GM18517 (cell line): Measurements from ENCODE around the gene TSHZ1.
"Not testable (repeated sequence)": the region's sequence is repeated elsewhere in the genome, so short reads cannot be mapped to it uniquely, and the experiment has no call there.

Experiments used
- ATAC-seq: cut with Tn5 transposase; IDR thresholded peaks from one replicate; pipeline ENCODE4 v1.9.1; 2021; ENCODE audit warnings: mild to moderate bottlenecking, moderate library complexity; ENCODE audit not compliant: unreplicated experiment

Gene TSHZ1

DNA sequence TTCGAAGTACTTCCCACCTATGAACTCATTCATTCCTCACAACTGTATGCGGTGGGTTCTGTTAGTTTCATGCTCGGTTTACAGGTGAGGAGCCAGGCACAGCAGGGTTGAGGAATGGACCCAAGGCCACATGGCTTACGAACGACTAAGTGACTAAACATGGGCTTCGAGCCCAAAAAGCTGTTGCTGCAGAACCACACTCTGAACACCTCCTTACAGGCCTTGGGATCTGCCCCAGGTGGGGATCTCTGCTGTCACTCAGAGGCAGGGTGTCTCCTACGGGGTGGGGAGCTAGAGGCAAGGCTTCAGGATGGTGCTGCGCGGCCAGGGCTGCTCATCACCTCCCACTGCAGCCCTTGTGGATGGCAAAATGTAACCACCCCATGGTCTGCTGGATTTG, 80.9 kb downstream of the TSHZ1 start:
- no peak for ATAC-seq

DNA sequence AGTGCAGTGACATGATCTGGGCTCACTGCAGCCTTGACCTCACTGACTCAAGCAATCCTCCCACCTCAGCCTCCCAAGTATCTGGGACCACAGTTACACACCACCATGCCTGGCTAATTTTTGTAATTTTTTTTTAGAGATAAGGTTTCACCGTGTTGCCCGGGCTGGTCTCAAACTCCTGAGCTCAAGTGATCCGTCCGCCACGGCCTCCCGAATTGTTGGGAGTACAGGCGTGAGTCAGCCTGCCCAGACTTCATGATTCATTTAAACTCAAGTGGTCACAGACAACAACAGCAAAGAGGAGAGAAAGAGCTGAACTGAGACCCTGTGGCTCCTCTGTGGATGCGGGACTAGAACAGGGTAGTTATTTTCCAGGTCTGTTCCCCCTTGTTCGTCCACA, 83.0 kb downstream of the TSHZ1 start:
- ATAC-seq, result no peak

DNA sequence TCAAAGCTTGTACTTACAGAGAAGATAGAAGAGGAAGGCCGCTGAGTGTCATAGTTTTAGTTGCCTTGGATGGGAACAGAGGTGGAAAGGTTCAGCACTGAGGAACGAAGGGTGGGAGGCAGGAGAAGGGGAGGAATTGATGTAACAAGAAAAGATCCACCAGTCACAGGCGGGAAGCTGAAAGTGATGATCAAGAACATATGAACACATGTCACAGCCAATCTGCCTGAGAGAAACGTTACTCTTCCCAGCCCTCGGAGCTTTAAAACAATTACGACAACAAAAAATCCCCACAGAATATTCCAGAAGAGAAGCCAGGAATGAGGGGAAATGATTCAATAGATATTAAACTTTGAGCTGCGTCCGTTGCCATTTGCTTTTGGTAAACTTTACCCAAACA, 87.1 kb downstream of the TSHZ1 start:
- no peak for ATAC-seq

DNA sequence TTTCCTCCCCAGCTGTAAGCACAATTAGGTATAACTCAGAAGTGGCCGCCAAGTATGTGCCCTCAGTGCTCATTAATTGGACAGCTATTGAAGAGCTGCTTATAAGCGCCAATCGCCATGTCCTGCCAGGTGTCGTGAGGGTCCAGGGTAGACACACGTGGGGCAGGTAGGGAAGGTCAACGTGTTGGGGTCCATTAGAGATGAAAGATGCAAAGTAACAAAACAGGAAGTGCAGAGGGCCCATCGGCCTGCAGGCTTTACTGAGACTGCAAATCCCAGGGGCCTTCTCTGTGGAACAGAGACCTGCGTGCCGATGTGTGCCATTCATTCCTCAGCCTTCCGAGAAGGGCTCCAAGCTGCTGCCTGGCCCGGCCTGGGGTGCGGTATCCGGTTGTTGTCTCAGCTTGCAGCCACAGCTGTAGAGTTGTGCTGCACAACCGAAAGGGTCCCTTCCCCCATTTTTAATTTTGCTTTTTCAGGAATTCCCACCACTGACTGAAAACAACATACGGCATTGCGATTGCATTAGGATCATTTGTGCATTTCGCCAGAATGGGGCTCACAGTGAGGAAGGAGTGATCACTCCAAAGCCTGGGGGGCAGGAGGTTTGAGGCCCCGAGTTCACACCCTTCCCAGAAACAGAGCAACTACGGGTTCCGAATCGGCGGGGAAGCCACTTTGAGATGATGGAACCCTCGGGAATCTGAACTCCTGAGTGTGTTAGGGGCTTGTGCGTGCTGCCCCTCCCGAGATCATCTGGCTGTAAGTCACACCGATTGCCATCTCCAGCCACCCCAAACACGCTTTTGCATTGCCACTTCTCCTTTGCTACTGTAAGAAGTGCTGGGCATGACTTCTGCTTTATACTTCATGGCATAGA, 94.3 kb downstream of the TSHZ1 start:
- ATAC-seq, result no peak

DNA sequence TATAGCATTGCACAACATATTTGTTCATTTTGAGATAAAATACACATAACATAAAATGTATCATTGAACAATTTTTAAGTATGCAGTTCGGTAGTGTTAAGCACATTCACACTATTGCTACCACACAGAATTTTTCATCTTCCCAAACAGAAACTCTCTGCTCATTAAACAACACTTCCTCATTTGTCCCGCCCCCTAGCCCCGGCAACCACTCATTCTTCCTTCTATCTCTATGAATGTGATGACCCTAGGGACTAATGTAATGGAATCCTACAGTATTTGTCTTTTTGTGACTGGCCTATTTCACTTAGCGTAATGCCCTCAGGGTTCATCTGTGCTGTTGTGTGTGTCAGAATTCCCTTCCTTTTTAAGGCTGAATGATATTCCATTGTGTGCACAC, 95.4 kb downstream of the TSHZ1 start:
- ATAC-seq, result no peak

DNA sequence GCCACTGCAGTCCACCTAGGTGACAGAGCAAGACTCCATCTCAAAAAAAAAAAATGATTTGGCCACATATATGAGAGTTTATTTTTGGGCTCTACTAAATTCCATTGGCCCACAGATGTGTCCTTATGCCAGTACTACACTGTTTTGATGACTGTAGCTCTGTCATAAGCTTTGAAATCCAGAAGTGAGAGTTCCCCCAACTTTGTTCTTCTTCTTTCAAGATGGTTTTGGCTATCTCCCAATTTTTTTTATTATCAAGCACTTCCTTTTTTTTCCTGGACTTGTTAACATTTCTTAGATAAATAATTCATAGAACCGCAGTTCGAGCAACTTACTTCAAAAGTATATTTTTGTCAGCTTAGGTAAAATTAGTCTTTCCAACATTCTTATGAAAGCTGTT, 96.9 kb downstream of the TSHZ1 start:
- ATAC-seq, result no peak

DNA sequence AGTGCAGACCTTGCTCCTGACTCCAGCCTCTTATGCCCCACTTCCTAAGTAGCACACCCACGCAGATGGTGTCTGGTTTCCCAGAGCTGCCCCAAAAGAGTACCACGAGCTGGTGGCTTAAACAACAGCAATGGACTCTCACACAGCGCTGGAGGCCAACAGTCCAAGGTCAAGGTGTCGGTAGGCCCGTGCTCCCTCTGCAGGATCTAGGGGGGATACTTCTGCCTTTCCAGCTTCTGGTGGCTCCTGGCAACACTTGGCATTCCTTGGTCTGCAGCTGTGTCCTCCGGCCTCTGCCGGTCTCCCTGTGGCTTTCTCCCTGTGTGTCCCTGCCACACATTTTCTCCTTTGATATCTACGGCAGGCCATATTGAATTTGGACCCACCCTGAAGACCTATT, 99.0 kb downstream of the TSHZ1 start:
- ATAC-seq, result no peak

DNA sequence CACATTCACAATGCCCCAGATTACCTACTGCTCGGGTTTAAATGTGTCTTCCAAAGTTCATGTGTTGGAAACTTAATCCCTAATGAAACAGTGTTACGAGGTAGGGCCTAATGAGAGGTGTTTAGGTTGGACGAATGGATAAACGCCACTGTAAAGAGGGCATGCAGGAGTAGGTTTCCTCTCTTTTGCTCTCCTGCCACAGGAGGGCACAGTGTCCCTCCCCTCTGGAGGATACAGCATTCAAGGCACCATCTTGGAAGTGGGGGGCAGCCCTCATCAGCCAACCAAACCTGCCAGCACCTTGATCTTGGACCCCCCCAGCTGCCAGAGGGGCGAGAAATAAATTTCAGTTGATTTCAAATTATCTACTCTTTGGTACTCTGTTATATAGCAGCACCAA, 103.5 kb downstream of the TSHZ1 start:
- ATAC-seq, result no peak

DNA sequence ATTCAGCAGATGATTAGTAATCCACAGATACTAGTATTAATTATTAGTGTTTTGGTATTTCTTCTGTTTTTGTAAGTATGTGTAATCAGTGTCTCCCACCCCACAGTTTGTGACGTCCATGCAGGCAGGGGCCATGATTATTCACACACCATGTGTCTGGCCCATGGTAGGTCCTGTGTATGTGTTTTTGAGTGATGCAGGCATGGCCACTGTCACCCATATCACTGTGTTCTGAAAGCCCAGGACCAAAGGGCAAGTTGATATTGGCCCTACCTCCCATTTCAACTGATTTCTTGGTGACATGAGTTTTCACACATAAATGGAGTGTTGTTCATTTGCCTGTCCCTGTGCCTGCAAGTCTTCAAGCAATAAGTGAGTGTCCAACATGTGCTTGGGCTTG, 104.0 kb downstream of the TSHZ1 start:
- no peak for ATAC-seq

DNA sequence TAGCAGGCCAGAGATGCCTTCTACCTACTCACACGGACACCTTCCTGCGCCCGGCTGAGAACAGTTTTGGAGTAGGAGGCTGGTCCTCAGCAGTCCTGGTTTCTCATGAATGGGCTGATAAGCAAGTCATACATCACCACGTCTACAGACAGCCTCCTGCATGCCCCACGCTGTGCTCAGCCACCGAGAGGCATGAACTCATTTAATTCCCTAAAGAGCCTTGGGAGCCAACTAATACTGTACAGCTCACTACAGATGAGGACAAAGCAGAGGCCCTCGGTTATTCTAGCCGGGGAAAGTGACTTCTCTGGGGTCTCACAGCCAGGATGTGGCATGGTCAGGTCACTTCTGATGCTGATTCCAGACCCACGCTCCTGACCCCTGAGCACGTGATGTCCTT, 105.6 kb downstream of the TSHZ1 start:
- no peak for ATAC-seq

DNA sequence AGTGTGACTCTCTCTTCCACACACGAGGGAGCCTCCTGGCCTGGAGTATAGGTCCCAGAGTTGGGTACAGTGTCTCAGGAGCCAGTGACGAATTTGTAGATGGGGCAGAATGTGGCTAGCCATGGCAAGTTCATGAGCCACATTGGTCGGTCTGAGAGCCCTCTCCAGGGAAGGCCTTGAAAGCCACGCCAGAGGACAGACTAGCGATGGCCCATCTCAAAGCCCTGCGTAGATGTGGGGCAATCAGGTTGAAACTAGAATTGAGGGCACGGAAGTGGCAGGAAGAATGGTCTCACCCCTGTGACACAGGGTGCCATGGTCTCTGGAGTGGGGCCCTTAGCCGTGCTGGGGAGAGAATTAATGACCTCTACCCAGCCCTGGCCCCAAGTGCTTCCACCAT, 106.2 kb downstream of the TSHZ1 start:
- no peak for ATAC-seq

DNA sequence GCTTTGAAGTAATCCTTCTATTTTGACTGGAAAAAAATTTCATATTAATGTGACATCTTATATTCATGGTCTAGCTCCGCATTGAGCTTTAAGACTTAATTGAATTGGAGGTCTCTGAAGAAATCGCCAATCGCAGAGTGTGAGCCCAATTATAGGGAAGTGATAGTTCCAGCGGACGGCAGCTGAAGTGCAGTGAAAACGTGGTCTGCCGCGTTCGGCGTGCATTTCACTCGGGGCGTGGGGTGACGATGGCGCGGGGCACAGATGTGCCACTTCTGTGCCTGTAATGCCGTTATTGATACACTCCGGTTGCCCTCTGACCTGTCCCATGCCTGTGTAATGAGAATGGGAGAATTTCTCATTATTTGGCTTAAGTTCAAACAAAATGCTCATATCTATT, 106.7 kb downstream of the TSHZ1 start:
- no peak for ATAC-seq

DNA sequence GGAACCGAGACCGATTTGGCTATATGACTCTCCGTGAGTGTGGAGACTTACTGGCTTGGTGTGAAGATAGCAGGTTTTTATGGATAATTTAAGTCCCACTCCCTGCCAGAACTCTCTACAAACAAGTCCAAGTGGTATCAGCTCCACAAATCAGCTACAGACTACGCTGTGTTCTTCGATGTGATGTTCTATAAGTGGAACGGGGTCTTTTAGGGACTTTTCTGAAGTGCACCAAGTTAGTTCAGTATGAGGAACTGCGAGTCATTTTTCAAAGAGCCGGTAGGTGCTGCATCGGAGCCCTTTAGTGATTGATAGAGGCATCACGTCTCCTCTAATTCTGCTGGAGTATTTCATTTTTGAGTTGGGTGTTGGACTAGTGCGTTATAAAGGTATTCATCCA, 107.1 kb downstream of the TSHZ1 start:
- no peak for ATAC-seq

DNA sequence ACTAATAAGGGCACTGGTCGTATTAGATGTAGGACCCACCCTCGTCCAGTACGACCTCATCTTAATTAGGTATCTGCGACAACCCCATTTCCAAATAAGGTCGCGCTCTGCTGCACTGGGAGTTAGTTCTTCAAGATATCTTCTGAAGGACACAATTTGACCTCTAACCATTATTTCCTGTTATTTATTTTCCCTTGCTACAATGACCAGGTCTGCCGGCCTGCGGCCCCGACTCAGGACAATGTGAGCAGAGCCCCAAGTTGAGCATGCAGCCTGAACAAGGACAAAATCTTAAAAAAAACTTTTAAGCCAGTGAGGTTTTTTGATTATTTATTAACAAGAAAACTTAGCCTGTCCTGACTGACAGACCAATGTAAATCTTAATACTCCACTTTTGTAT, 109.3 kb downstream of the TSHZ1 start:
- no peak for ATAC-seq

DNA sequence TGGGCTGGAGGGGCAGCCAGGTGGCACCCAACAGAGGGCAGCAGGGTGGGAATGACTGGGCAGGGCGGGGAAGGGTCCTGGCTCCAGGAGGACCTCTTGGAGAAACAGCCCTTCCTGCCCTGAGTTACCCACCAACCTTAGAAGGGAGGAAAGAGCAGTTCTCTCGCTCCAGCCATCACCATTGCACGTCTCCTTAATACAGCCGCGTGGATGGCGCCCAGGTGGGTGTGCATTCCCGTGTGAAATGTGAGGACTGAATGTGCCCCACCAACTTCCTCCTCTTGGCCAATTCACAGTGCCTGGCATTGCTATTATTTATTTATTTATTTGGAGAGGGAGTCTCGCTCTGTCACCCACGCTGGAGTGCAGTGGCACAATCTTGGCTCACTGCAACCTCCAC, 109.9 kb downstream of the TSHZ1 start:
- ATAC-seq, result no peak

DNA sequence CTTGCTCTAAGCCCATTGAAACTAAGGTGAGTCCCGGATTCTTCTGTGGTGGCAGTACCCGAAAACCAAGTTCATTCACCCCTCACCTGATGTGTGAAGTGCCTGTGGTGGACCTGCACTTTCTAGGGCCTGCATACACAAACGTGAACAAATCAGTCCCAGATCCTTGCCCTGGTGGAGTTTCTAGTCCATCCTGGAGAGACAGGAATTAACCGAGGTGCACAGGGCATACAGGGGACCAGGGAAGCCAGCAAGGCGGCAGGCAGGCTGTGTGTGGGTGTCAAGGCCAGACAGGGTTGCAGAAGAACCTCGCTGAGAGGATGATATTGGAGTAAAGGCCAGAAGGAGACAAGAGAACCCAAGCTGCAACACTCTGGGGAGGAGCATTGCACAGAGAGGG, 110.8 kb downstream of the TSHZ1 start:
- no peak for ATAC-seq

DNA sequence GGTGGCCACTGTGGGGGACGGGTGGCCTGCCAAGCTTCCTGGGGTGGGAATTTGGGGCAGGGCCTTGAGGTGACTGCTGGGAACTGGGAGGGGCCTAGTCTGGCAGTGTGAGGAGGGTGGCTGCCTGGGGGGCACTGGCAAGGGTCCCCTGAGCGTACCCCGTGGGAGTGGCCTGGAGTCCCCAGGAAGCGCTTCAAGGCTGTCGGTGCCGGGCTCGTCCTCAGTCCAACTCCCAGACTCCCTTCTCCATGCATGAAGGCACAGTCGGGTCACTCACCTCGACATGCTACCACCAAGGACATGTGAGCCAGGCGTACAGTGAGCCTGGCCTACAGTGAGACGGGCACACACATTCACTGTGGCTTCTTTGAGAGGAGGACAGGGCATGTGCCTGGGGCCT, 111.6 kb downstream of the TSHZ1 start:
- ATAC-seq, result no peak

DNA sequence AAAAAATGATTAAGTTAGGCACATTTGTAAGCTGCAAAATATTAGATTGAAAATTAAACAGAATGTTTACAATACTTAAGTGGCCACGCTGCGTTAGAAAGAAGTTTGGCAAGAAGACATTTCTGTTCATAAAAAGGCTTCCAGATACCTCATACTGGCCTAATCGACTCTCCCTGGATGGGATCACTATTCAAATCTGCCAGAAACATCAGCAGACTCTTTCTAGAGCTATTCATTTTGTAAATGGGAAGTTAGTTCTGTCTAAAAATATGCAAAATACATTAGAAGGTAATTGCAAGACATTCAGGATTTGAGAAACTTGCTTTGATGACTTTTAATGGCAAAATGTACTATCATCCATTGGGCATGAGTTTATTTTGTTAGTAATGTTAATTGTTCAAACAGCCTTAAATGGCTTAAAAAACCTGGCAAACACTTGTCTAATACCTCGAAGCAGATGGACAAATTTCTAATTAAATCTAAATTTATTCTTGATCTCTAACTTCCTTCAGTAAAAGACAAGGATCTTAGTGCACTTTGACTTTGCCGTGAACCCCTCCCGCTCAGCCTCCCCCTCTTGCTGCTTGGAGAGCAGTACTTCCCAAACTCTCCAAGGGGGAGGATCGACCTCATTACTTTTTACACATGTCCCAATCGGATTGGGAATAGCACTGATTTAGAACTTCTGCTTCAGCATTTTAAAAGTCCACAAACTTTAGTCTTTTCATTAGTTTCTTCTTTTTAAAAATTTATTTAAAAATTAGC, 113.4 kb downstream of the TSHZ1 start:
- ATAC-seq, result no peak

DNA sequence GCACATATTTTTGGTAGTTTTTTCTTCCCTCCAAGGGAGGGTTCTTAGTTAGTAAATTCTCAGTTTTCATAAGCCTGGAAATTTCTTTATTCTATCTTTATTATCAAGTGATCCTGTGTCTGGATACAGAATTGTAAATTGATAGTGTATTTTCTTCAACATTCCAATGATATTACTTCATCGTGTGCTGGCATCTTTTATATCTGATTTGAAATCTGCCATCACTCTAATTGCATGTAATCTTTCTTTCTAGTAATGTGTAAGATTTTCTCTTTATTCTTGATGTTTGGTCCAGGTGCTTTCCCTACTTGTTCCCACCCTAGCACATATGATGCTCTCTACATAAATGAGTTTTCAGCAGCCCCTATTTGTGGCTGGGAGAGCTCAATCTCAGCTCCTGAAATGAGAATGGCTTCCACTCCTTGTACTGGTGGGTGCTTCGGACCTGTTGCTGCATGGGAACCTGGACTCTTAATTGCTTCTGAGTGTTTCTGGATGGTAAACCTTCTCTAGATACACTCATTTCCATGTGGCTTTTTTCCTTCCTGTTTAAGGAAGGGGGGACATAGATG, 114.2 kb downstream of the TSHZ1 start:
- ATAC-seq, result no peak

DNA sequence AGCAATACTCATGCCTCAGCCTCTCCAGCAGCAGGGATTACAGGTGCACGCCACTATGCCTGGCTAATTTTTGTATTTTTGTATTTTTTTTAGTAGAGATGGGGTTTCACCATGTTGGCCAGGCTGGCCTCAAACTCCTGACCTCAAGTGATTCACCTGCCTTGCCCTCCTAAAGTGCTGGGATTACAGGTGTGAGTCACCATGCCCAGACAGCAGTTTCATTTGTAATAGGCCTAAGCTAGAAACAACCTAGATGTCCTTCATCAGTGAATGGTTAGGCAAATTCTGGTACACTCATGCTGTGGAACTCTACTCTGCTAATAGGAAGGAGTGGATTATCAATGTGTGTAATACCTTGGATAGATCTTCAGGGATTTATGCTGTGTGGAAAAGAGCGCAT, 119.2 kb downstream of the TSHZ1 start:
- not testable (repeated sequence) for ATAC-seq

DNA sequence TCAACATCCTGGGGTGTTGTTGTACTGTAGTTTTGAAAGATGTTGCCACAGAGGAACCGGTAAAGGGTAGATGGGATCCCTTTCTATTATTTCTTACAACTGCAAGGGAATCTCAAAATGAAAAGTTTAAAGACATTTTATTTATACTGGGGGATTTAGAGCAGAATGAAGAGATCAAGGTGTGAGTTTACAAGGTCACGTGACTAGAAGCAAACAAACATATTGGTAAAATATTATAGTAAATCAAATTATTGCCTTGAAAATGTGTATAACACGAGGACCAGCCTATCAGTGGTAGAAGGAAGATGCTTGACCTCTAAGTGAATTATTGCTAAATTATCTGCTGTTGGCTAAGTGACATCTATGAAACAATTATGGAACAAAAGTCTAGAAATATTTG, 119.7 kb downstream of the TSHZ1 start:
- no peak for ATAC-seq

DNA sequence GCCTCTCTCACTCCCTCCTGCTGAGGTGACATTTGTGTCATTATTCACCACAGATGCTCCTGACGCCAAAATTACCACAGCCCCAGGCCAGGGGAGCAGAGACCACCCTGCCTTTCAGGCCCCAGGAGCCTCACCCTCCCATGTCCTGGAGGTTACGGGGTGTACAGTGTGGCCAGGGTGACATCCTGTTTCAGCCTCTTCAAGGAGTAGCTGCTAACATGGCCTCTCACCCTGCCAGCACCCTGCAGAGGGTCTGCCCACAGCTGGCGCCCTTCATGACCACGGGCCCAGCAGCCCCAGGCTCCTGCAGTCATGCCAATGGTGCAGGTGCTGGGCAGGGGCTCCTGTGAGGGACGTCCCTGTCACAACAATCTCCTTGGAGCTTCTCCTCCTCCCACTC, 124.3 kb downstream of the TSHZ1 start:
- no peak for ATAC-seq
